A673 (cell line): Measurements from ENCODE around the gene ANKRD40CL.

Source experiments
- EZH2 ChIP-seq: fragments of 200-600 bp; sonication (generic); IDR thresholded peaks from 2 replicates; pipeline ENCODE4 v1.6.1; 2017; ENCODE audit warnings: borderline replicate concordance, low read depth, mild to moderate bottlenecking, mixed read lengths, antibody characterized with exemption, low read length; ENCODE audit not compliant: poor library complexity, severe bottlenecking
- TF ChIP-seq, protein P1 (sequence below): fragments of 300-800, 200-600 bp; sonication (generic); conservative IDR thresholded peaks from 2 replicates; pipeline ENCODE4 v1.5.1; 2017; ENCODE audit warnings: low read depth, mild to moderate bottlenecking, antibody characterized with exemption, low read length, moderate library complexity, mixed read lengths

DNA sequence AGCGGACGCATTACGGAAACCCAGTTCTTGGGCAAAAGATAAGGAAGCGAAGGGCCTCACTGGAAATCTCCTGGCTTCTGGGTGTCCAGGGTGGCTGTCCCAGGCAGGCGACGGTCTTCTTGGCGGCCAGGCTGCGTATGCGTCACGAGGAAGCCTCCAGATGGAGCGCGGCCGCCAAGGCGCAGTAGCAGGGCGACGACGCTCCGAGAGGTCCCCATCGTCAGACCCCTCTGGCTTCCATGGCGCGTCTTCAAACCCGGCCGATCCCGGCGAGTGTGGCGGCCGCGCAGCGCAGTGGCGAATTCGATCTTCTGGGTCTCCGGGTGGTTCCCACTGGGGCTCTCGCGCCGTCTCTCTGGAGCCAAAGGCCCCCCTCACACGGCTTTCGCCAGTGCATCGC is 13.8 kb upstream of the ANKRD40CL start:
- no peak for TF ChIP-seq EZH2
- TF ChIP-seq, protein P1, sequence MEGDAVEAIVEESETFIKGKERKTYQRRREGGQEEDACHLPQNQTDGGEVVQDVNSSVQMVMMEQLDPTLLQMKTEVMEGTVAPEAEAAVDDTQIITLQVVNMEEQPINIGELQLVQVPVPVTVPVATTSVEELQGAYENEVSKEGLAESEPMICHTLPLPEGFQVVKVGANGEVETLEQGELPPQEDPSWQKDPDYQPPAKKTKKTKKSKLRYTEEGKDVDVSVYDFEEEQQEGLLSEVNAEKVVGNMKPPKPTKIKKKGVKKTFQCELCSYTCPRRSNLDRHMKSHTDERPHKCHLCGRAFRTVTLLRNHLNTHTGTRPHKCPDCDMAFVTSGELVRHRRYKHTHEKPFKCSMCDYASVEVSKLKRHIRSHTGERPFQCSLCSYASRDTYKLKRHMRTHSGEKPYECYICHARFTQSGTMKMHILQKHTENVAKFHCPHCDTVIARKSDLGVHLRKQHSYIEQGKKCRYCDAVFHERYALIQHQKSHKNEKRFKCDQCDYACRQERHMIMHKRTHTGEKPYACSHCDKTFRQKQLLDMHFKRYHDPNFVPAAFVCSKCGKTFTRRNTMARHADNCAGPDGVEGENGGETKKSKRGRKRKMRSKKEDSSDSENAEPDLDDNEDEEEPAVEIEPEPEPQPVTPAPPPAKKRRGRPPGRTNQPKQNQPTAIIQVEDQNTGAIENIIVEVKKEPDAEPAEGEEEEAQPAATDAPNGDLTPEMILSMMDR, result no peak
